ENCODE measurements around the gene PCMTD2.

Gene PCMTD2

GRCh38 chr20:64239449-64240242, 15.9 kb upstream of the PCMTD2 start:
- DNase-seq, result no peak

- DNase-seq, result no peak
These were observed 15.1 kb upstream of the PCMTD2 start for GRCh38 chr20:64240243-64241015.

GRCh38 chr20:64241061-64241460, 14.5 kb upstream of the PCMTD2 start:
- DNase-seq, result no peak

- DNase-seq, result no peak
These were observed 13.3 kb upstream of the PCMTD2 start for GRCh38 chr20:64242003-64242796.

GRCh38 chr20:64242797-64243475, 12.6 kb upstream of the PCMTD2 start:
- DNase-seq, result no peak

GRCh38 chr20:64244281-64244805, 11.2 kb upstream of the PCMTD2 start:
- no peak for DNase-seq

GRCh38 chr20:64244870-64245603, 10.5 kb upstream of the PCMTD2 start:
- no peak for DNase-seq

- no peak for DNase-seq
These were observed 9.6 kb upstream of the PCMTD2 start for GRCh38 chr20:64245746-64246595.

GRCh38 chr20:64246616-64247306, 8.8 kb upstream of the PCMTD2 start:
- no peak for DNase-seq

- DNase-seq, result no peak
These were observed 8.3 kb upstream of the PCMTD2 start for GRCh38 chr20:64247307-64247618.

- no peak for DNase-seq
These were observed 7.3 kb upstream of the PCMTD2 start for GRCh38 chr20:64247970-64248841.

- DNase-seq, result no peak
These were observed 5.5 kb upstream of the PCMTD2 start for GRCh38 chr20:64250027-64250426.

GRCh38 chr20:64253000-64253383, 2.6 kb upstream of the PCMTD2 start:
- no peak for DNase-seq

GRCh38 chr20:64253443-64253842, 2.1 kb upstream of the PCMTD2 start:
- no peak for DNase-seq

- no peak for DNase-seq
These were observed 1.4 kb upstream of the PCMTD2 start for GRCh38 chr20:64254156-64254555.

GRCh38 chr20:64254571-64255360, 782 bp upstream of the PCMTD2 start:
- DNase-seq, result no peak

- no peak for DNase-seq
These were observed 861 bp downstream of the PCMTD2 start for GRCh38 chr20:64256282-64256935.

Measured in NCI-H1436 treated with DMSO at 0.1 percent for 48 hours (cell line).